ENCODE results near the gene HDAC1.

GRCh38 chr1:32291708-32292538 is at the start of gene HDAC1:
- TF ChIP-seq, protein P1, sequence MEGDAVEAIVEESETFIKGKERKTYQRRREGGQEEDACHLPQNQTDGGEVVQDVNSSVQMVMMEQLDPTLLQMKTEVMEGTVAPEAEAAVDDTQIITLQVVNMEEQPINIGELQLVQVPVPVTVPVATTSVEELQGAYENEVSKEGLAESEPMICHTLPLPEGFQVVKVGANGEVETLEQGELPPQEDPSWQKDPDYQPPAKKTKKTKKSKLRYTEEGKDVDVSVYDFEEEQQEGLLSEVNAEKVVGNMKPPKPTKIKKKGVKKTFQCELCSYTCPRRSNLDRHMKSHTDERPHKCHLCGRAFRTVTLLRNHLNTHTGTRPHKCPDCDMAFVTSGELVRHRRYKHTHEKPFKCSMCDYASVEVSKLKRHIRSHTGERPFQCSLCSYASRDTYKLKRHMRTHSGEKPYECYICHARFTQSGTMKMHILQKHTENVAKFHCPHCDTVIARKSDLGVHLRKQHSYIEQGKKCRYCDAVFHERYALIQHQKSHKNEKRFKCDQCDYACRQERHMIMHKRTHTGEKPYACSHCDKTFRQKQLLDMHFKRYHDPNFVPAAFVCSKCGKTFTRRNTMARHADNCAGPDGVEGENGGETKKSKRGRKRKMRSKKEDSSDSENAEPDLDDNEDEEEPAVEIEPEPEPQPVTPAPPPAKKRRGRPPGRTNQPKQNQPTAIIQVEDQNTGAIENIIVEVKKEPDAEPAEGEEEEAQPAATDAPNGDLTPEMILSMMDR (IDR thresholded peaks at IDR 0.05 in 8 of 11, conservative IDR thresholded peaks at IDR 0.05 in 3 of 11) = peak in 3 of 11 experiments; percentile 4 to 28 (median 7)
- TF ChIP-seq POLR2A (IDR thresholded peaks at IDR 0.05) = peak in 1 of 3 donors; percentile 17

Measured in spleen (tissue), 7 donors.